Testis (tissue), 3 donors: ENCODE measurements around the gene DUSP3. TPM values are rescaled to one million over a fixed set of nuclear protein-coding genes. Genes with fewer than 3 reads are reported as not detected.

Source experiments
- DNase-seq: peaks from one replicate; pipeline ENCODE4 v3.0.0-alpha.2; 2019
- H3K27ac ChIP-seq, 2 donors: fragments of 200-600 bp; sonication (generic); one replicate each; pipeline ENCODE4 v1.5.1; 2019
- H3K27me3 ChIP-seq: fragments of 200-600 bp; sonication (generic); one replicate; pipeline ENCODE4 v1.5.1; 2019
- H3K36me3 ChIP-seq: fragments of 200-600 bp; sonication (generic); one replicate; pipeline ENCODE4 v1.5.1; 2017; ENCODE audit warnings: low read depth; ENCODE audit errors: missing control alignments
- H3K4me1 ChIP-seq: fragments of 200-600 bp; sonication (generic); one replicate; pipeline ENCODE4 v1.5.1; 2019
- H3K4me3 ChIP-seq, 2 donors: fragments of 200-600 bp; sonication (generic); one replicate each; pipeline ENCODE4 v1.5.1; 2017 to 2019
- H3K9me3 ChIP-seq: fragments of 200-600 bp; sonication (generic); one replicate; pipeline ENCODE4 v1.5.1; 2017
- POLR2A ChIP-seq: fragments of 450-650 bp; IDR thresholded peaks from one replicate; pipeline ENCODE4 v1.6.1; 2017; ENCODE audit warnings: antibody characterized with exemption, mild to moderate bottlenecking, moderate library complexity
- WGBS, 2 donors: methylation state at CpG; one replicate each; pipeline ENCODE4 v1.1.5; 2018; 5-methylcytosine and 5-hydroxymethylcytosine counted together
- intact Hi-C: fragments of 100-400 bp; cut with DNase I; formaldehyde crosslinking; loops from one replicate; pipeline ENCODE4 v1.15.1; 2023; ENCODE audit warnings: low total_unique reads
- polyA plus RNA-seq: library from polyadenylated mRNA; stranded (reverse); fragments of 350-450 nt; fragmentation: Illumina TruSeq; extraction: RNeasy Lipid Tissue Mini Kit (QIAGEN cat#74804); gene quantifications from one replicate; pipeline ENCODE4 v1.2.3, GENCODE V29; 2014; ENCODE audit warnings: low read depth, low replicate concordance; ENCODE audit not compliant: insufficient read depth
- total RNA-seq, 2 donors: library from RNA; depleted of rRNA; stranded (reverse); fragments of >200 nt; gene quantifications; one replicate each; pipeline ENCODE4 v1.2.3, GENCODE V29; 2016
- TF ChIP-seq, protein P1 (sequence below), 3 experiments: fragments of 450-650 bp in 2 of 3; fragments of 200-600 bp in 1 of 3; sonication (generic) in 1 of 3; IDR thresholded peaks; one replicate each; pipeline ENCODE4 v1.5.1; 2016 to 2019; ENCODE audit warnings: antibody characterized with exemption in 3 of 3, mild to moderate bottlenecking in 2 of 3, moderate library complexity in 1 of 3

DUSP3 gene
- total and polyA plus RNA-seq, 3 donors from 2014 or later = 54.8 to 75.1 (median 59.2) TPM

DNA sequence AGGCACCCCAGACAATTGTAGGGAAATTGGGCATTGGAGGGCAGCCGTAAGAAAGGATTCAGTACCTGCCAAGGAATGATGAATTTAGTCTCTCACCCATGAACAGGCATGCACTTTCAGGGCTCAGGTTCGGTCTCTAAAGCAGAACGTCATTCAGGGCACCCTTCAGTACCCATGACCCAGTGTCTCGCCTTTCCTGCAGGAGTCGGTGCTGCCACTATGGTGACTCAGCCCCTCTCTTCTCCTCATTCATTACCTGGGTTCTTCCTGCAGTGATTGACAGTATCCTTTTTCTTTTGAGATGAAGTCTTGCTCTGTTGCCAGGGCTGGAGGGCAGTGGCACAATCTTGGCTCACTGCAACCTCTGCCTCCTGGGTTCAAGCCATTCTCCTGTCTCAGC, 28.6 kb downstream of the DUSP3 start:
- TF ChIP-seq POLR2A = no peak
- TF ChIP-seq, protein P1, sequence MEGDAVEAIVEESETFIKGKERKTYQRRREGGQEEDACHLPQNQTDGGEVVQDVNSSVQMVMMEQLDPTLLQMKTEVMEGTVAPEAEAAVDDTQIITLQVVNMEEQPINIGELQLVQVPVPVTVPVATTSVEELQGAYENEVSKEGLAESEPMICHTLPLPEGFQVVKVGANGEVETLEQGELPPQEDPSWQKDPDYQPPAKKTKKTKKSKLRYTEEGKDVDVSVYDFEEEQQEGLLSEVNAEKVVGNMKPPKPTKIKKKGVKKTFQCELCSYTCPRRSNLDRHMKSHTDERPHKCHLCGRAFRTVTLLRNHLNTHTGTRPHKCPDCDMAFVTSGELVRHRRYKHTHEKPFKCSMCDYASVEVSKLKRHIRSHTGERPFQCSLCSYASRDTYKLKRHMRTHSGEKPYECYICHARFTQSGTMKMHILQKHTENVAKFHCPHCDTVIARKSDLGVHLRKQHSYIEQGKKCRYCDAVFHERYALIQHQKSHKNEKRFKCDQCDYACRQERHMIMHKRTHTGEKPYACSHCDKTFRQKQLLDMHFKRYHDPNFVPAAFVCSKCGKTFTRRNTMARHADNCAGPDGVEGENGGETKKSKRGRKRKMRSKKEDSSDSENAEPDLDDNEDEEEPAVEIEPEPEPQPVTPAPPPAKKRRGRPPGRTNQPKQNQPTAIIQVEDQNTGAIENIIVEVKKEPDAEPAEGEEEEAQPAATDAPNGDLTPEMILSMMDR (IDR thresholded peaks at IDR 0.05) = no peak
- H3K9me3 ChIP-seq = no peaks in the 10 kb centered on the region
- no peak overlapping the region for H3K27ac ChIP-seq
- no peaks in the 10 kb centered on the region for H3K36me3 ChIP-seq
- H3K4me3 ChIP-seq = no peak overlapping the region
- peaks cover 2% of the 10 kb centered on the region for H3K4me1 ChIP-seq
- DNase-seq = no peak
- no peaks in the 10 kb centered on the region for H3K27me3 ChIP-seq
- WGBS, 2 donors = 89 to 91% methylated on average over 5 of the region's 5 CpGs
- intact Hi-C loops = no loop called here

DNA sequence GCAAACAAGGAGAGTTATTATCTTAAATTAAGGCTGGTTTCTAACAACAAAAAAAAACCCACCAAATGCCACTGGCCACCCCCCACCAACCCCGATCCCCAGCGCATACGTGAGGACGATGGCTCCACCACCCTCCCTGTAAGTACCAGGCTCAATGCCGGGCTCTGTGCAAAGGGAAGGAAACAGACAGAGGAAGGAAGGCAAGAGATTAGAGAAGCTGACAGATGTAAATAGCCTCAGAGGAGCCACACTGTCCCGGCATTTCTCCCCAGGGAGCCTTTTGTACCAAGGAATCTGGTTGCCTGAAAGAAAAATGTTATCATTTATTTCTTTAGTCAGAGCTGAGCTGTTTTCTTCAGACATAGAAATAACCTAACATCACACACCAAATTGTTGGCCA, 33.2 kb downstream of the DUSP3 start:
- no peaks in the 10 kb centered on the region for H3K9me3 ChIP-seq
- 29 to 47% methylated on average over 6 of the region's 6 CpGs for WGBS, 2 donors
- no peaks in the 10 kb centered on the region for H3K4me1 ChIP-seq
- no peak for DNase-seq
- TF ChIP-seq, protein P1 (IDR thresholded peaks at IDR 0.05) = no peak
- TF ChIP-seq POLR2A = no peak
- intact Hi-C loops = no loop called here
- no peak overlapping the region for H3K27ac ChIP-seq
- no peaks in the 10 kb centered on the region for H3K36me3 ChIP-seq
- H3K27me3 ChIP-seq = no peaks in the 10 kb centered on the region
- H3K4me3 ChIP-seq = no peak overlapping the region

DNA sequence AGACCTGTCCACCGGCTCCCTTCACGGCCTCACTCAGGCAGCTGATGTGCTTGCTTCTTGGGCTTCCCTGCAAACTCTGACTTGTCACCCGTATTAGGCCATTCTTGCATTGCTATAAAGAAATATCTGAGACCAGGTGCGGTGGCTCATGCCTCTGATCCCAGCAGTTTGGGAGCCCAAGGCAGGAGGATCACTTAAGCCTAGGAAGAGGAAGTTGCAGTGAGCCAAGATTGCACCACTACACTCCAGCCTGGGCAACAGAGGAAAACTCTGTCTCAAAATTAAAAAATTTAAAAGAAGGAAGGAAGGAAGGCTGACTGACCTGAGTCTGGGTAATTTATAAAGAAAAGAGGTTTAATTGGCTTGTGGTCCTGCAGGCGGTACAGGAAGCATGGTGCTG, 37.1 kb downstream of the DUSP3 start:
- WGBS, 2 donors = 87 to 89% methylated on average over 5 of the region's 5 CpGs
- no peak for DNase-seq
- TF ChIP-seq, protein P1 (IDR thresholded peaks at IDR 0.05) = no peak
- no peak for TF ChIP-seq POLR2A
- no peaks in the 10 kb centered on the region for H3K36me3 ChIP-seq
- H3K27ac ChIP-seq = no peak overlapping the region
- no peaks in the 10 kb centered on the region for H3K27me3 ChIP-seq
- no peaks in the 10 kb centered on the region for H3K9me3 ChIP-seq
- no peaks in the 10 kb centered on the region for H3K4me1 ChIP-seq
- no peak overlapping the region for H3K4me3 ChIP-seq
- intact Hi-C loops = no loop called here

DNA sequence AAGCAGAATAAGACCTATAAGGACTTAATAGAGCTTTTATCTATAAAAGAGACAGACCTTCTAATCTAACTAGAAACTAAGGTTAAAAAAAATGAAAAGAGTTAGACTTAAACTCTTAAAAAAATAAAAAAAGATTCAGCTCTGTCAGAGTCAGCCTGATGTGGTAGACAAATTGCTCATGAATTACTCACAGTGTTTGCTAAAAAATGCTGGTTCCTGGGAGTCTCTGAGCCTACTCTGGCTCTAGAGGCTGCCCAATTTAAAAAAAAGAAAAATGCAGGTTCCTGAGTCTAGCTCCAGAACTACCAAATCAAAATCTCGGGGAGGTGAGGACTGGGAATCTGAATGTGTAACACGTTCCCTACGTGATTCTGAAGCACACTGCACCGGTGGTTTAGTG, 38.2 kb downstream of the DUSP3 start:
- no peak overlapping the region for H3K27ac ChIP-seq
- intact Hi-C loops = no loop called here
- TF ChIP-seq POLR2A = no peak
- TF ChIP-seq, protein P1 (IDR thresholded peaks at IDR 0.05) = no peak
- no peak for DNase-seq
- 89 to 90% methylated on average over 4 of the region's 4 CpGs for WGBS, 2 donors
- H3K4me1 ChIP-seq = no peaks in the 10 kb centered on the region
- H3K4me3 ChIP-seq = no peak overlapping the region
- no peaks in the 10 kb centered on the region for H3K9me3 ChIP-seq
- no peaks in the 10 kb centered on the region for H3K27me3 ChIP-seq
- H3K36me3 ChIP-seq = no peaks in the 10 kb centered on the region

DNA sequence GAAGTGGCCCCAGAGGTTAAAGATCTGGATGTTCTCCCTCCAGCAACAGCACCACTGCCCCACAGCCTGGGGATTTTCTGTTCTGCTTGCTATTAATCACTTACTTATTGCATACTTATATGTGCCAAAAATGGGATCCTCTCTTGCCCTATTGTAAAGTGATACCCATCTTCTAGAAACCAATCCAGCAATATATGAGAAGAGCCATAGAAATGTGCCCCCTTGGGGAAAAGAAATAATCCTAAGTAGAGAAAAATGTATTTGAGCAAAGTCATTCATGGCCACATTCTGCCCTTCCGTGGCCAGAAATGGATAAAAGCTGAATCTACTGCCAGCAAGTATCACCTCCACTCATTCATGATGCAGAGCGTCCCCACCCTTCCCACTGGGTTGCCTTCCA, 41.1 kb downstream of the DUSP3 start:
- no peaks in the 10 kb centered on the region for H3K27me3 ChIP-seq
- H3K4me3 ChIP-seq = no peak overlapping the region
- H3K27ac ChIP-seq = no peak overlapping the region
- 79 to 91% methylated on average over 2 of the region's 2 CpGs for WGBS, 2 donors
- no peak for DNase-seq
- TF ChIP-seq, protein P1 (IDR thresholded peaks at IDR 0.05) = no peak
- no peak for TF ChIP-seq POLR2A
- intact Hi-C loops = no loop called here
- no peaks in the 10 kb centered on the region for H3K4me1 ChIP-seq
- H3K36me3 ChIP-seq = no peaks in the 10 kb centered on the region
- no peaks in the 10 kb centered on the region for H3K9me3 ChIP-seq
